BLaER1 treated with 17β-estradiol and CSF1 and Interleukin-3, amounts not matched to agents 10 nM and 100 nM (cell line): ENCODE results near the gene ERBB4.

Source experiments
- H3K27ac ChIP-seq, 11 experiments: shearing (Covaris generic); formaldehyde crosslinking; 2 replicates each; pipeline ENCODE4 v1.8.1; 2022
- H3K27me3 ChIP-seq, 11 experiments: shearing (Covaris generic); formaldehyde crosslinking; 2 replicates each; pipeline ENCODE4 v1.8.1; 2022
- H3K36me3 ChIP-seq, 11 experiments: shearing (Covaris generic); formaldehyde crosslinking; 2 replicates each; pipeline ENCODE4 v1.8.1; 2022
- H3K4me1 ChIP-seq, 10 experiments: shearing (Covaris generic); formaldehyde crosslinking; 2 replicates each; pipeline ENCODE4 v1.8.1; 2022
- H3K4me2 ChIP-seq, 11 experiments: shearing (Covaris generic); formaldehyde crosslinking; 2 replicates each; pipeline ENCODE4 v1.8.1; 2022
- H3K4me3 ChIP-seq, 10 experiments: shearing (Covaris generic); formaldehyde crosslinking; 2 replicates each; pipeline ENCODE4 v1.8.1; 2022
- H3K9ac ChIP-seq, 11 experiments: shearing (Covaris generic); formaldehyde crosslinking; 2 replicates each; pipeline ENCODE4 v1.8.1; 2022
- H3K9me3 ChIP-seq, 11 experiments: shearing (Covaris generic); formaldehyde crosslinking; replicated peaks in 1 of 11; 2 replicates each; pipeline ENCODE4 v1.8.1; 2022
- H4K20me1 ChIP-seq, 11 experiments: shearing (Covaris generic); formaldehyde crosslinking; 2 replicates each; pipeline ENCODE4 v1.8.1; 2022
- Cebpa-rat ChIP-seq, 11 experiments: shearing (Covaris generic); IDR thresholded peaks; 2 replicates each; pipeline ENCODE4 v1.8.1; 2022

The ERBB4 gene

DNA sequence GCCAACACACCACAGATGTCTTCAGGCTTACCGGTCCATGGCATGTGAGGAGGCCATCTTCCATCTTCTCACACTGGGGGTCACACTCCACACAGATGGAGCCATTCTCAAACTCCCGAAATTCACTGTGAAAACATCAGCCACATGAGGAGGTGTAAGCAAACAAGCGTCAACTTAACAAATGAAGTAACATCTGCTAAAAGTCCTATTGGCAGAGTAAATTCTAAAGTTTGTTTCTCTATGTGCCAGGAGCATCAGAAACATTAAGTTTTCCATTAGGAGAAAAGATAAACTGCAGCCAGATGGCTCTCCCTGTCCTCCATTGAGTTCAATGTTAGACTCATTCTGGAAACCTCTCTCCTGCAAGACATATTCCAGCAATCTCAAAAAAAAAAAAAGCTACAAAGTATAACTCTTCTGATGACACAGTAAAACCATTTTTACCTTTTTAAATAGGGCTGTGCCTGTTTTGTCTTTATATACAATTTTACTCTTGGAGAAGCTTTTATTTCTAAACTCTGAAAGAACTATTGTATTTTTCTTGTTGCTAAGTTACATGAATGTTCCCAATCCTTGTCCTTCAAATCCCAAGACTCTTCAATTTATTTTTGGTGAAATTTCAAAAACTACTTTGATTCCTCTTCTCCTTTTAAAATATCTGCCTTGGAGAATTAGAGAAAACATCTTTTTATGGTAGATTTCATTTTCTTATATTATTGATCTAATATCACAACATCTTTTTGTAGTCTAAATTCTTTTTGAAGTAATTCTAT, 865.3 kb downstream of the ERBB4 start:
- no peaks in the 10 kb centered on the region for H3K27me3 ChIP-seq
- no peak overlapping the region for H3K27ac ChIP-seq
- H3K4me1 ChIP-seq = no peaks in the 10 kb centered on the region
- H3K4me3 ChIP-seq = no peak overlapping the region
- H4K20me1 ChIP-seq = no peaks in the 10 kb centered on the region
- no peaks in the 10 kb centered on the region for H3K36me3 ChIP-seq
- no peak overlapping the region for H3K4me2 ChIP-seq
- H3K9me3 ChIP-seq = no peaks in the 10 kb centered on the region
- no peak overlapping the region for H3K9ac ChIP-seq
- TF ChIP-seq Cebpa-rat (IDR thresholded peaks at IDR 0.05) = no peak

DNA sequence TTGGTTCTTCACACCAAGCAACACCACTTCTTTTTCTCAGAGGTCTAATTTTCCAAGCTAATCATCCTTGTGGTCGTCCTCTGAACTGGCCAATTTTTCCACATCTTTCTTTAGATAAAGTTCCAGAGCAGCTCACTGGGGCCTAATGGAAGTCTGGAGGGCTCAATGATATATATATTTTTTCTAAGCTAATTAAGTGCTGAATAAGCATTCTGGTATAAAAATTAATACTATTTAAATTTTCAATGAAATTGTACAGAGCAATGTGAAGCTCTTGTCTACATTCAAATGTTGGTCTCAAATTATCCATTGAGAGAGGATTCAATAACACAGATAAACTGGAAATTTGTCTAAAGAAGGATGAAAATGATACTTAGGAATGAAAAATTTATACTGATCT, 866.6 kb downstream of the ERBB4 start:
- Histone ChIP-seq H4K20me1 (no peaks in the 10 kb centered on the region), H3K36me3 (no peaks in the 10 kb centered on the region), H3K4me2 (no peak overlapping the region), H3K9ac (no peak overlapping the region), H3K27ac (no peak overlapping the region), H3K9me3 (no peaks in the 10 kb centered on the region), H3K4me3 (no peak overlapping the region), H3K4me1 (no peaks in the 10 kb centered on the region), H3K27me3 (no peaks in the 10 kb centered on the region)
- TF ChIP-seq Cebpa-rat (IDR thresholded peaks at IDR 0.05) = no peak

DNA sequence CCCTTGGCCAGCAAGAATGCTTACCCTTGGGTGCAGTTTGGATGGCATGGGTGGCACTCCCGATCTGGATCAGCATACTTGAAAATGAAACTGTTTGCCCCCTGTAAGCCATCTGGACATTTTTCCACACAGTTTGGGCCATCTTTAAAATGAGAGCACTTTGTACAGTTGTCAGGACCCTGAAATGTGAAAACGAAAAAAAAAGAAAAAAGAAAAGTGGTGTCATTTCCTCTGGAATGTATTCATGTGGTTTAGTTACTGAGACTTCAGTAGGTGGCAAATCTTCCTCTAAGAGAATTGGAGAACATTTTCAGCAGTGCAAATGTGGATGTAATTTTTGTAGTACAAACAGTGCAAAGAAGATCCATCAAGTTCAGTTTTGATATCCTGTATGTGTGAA, 873.3 kb downstream of the ERBB4 start:
- Histone ChIP-seq H4K20me1 (no peaks in the 10 kb centered on the region), H3K36me3 (no peaks in the 10 kb centered on the region), H3K9ac (no peak overlapping the region), H3K9me3 (no peaks in the 10 kb centered on the region), H3K4me3 (no peak overlapping the region), H3K4me2 (no peak overlapping the region), H3K4me1 (0 out of 20 replicates have a peak, but pooled peaks cover 0 to 5% (median 0%) of the 10 kb centered on the region in 10 experiments), H3K27ac (no peak overlapping the region), H3K27me3 (no peaks in the 10 kb centered on the region)
- no peak for TF ChIP-seq Cebpa-rat (IDR thresholded peaks at IDR 0.05)

DNA sequence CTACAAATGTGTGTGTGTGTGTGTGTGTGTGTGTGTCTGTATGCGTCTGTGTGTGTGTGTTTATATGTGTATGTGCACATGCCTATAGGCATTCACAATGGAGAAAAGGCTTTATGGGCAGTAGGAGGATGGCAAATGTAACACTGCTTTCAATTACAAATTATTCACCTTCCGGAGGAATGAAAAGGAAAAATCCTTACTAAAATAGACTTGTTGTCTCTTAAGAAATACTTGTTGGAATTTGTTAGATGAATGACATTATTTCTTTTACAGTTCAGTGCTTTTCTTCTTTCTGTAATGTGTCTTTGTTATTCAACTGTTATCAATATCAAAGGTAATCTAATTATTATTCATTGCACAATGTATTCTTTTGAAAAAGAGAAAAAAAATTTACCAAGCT, 874.3 kb downstream of the ERBB4 start:
- no peak overlapping the region for H3K9ac ChIP-seq
- TF ChIP-seq Cebpa-rat (IDR thresholded peaks at IDR 0.05) = no peak

DNA sequence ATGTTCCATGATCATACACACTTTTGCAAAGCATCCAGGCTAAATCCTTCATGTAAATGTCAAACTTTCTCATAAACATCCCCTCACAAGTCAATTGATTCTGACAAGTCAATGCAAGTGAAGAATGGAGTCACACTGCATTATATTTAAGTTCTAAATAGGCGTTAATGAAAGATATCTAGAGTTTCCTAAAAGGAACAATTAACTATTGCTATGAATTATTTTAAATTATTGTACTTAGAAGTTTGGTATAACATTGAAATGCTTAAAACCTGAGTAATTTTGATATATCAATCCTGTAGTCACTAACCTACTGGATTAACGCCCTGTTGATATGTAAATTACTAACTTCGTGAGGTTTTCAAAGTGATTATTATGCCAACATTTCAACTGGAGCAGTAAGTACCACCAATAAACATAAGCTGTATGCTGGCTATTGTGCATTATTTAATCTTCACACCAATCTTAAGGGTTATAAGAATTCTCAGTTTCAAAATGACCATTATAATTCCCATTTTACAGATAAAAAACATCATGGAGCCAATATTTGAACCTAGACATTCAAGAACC, 884.3 kb downstream of the ERBB4 start:
- H3K4me1 ChIP-seq = no peaks in the 10 kb centered on the region
- no peaks in the 10 kb centered on the region for H3K36me3 ChIP-seq
- H3K9me3 ChIP-seq = no peaks in the 10 kb centered on the region
- H3K9ac ChIP-seq = no peak overlapping the region
- H4K20me1 ChIP-seq = no peaks in the 10 kb centered on the region
- no peak overlapping the region for H3K4me2 ChIP-seq
- H3K4me3 ChIP-seq = no peak overlapping the region
- no peaks in the 10 kb centered on the region for H3K27me3 ChIP-seq
- no peak for TF ChIP-seq Cebpa-rat (IDR thresholded peaks at IDR 0.05)
- H3K27ac ChIP-seq = no peak overlapping the region

More for the DNA sequence above, 874.3 kb downstream of the ERBB4 start:
- H3K36me3 ChIP-seq = no peaks in the 10 kb centered on the region
- H3K9me3 ChIP-seq = no peaks in the 10 kb centered on the region
- H3K4me2 ChIP-seq = no peak overlapping the region
- H3K4me3 ChIP-seq = no peak overlapping the region
- H3K27me3 ChIP-seq = no peaks in the 10 kb centered on the region
- 0 out of 20 replicates have a peak, but pooled peaks cover 0 to 5% (median 0%) of the 10 kb centered on the region in 10 experiments for H3K4me1 ChIP-seq
- H4K20me1 ChIP-seq = no peaks in the 10 kb centered on the region
- H3K27ac ChIP-seq = no peak overlapping the region

DNA sequence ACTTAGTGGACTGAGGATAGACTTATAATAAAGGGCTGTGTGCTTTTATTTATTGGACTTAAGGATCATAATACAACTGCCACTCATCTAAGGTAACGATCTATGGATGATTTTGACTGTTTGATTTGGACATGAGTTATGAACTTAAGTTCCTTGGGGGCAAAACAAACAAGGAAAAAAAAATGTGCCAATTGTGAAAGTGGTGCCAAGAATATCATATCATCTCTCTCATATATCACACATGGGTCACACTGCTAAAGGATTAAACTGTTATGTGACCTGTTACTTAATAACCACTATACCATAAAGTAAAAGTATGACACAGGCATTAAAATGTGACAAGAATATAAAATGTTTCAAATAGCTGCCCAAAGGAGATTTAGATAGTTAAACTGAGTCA, 886.3 kb downstream of the ERBB4 start:
- H3K4me2 ChIP-seq = no peak overlapping the region
- no peaks in the 10 kb centered on the region for H3K4me1 ChIP-seq
- no peak overlapping the region for H3K9ac ChIP-seq

DNA sequence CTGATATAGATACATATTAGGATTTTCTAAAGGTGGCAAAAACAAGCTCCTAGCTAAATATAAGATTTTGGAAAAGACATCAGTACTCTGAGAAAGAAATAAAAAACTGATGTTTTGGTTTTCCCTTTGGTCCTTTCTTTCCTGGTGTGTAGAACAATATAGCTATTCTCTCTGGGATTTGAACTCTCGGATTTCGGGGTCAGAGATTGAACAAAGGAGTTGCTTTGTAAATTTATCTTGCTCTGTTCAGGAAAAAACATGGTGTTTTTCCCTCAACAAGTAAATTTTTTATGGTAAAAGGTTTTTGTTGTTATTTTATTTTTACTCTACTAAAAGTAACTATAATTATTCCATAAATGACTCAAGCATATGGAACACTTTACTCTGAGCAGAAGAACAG, 889.3 kb downstream of the ERBB4 start:
- no peaks in the 10 kb centered on the region for H3K4me1 ChIP-seq
- no peak overlapping the region for H3K9ac ChIP-seq
- H3K4me2 ChIP-seq = no peak overlapping the region
- no peaks in the 10 kb centered on the region for H3K27me3 ChIP-seq
- H3K36me3 ChIP-seq = no peaks in the 10 kb centered on the region
- H4K20me1 ChIP-seq = no peaks in the 10 kb centered on the region
- TF ChIP-seq Cebpa-rat (IDR thresholded peaks at IDR 0.05) = no peak
- H3K4me3 ChIP-seq = no peak overlapping the region
- no peak overlapping the region for H3K27ac ChIP-seq
- no peaks in the 10 kb centered on the region for H3K9me3 ChIP-seq

More for the DNA sequence above, 886.3 kb downstream of the ERBB4 start:
- Histone ChIP-seq H3K9me3 (no peaks in the 10 kb centered on the region), H4K20me1 (no peaks in the 10 kb centered on the region), H3K4me3 (no peak overlapping the region), H3K27ac (no peak overlapping the region), H3K36me3 (no peaks in the 10 kb centered on the region), H3K27me3 (no peaks in the 10 kb centered on the region)
- TF ChIP-seq Cebpa-rat (IDR thresholded peaks at IDR 0.05) = no peak

DNA sequence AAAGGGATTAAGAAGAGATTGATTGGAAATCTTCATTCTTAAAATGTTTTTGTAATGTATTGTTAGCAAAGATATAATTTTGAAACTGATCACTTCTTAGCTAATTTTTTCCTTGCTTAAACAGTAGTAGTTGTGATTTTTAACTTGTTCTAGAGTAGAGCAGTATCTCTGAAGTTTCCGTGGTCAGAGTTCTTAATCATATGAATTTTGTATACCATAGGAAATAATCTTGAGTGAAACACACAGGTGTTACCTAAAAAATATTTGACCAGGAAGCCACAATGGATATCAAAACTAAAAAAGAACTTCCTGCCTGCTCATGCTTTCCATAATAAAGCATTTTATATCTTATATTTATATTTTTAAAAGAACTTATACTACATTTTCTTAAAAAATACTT, 907.1 kb downstream of the ERBB4 start:
- no peak for TF ChIP-seq Cebpa-rat (IDR thresholded peaks at IDR 0.05)
- Histone ChIP-seq H3K4me2 (no peak overlapping the region), H3K4me1 (no peaks in the 10 kb centered on the region), H3K27me3 (no peaks in the 10 kb centered on the region), H3K9ac (no peak overlapping the region), H3K9me3 (peaks cover 0 to 5% (median 0%) of the 10 kb centered on the region in 11 experiments; a peak in 3 of 22 replicates), H3K27ac (no peak overlapping the region), H4K20me1 (no peaks in the 10 kb centered on the region), H3K4me3 (no peak overlapping the region), H3K36me3 (no peaks in the 10 kb centered on the region)

DNA sequence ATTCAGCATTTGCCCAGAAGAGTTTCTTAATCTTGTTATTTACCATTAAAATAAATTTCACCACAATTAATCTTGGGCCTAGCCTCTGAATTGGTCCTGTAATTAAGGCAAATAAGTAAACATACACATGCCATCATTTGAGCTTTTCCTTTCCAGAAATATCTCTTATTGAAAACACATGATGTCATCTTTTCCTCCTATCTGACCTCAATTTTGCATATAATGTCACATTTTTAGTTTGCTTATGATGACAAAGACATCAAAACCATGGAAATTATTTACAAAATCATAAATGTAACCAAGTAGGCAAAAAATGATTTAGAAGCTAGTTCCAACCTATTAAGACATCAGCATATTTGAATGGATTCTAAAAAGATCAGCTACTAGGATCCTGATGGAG, 915.5 kb downstream of the ERBB4 start:
- Histone ChIP-seq H3K9ac (no peak overlapping the region), H3K4me1 (no peaks in the 10 kb centered on the region), H3K27ac (no peak overlapping the region), H3K4me3 (no peak overlapping the region), H3K36me3 (no peaks in the 10 kb centered on the region), H3K4me2 (no peak overlapping the region), H4K20me1 (no peaks in the 10 kb centered on the region), H3K9me3 (no peaks in the 10 kb centered on the region), H3K27me3 (no peaks in the 10 kb centered on the region)
- TF ChIP-seq Cebpa-rat (IDR thresholded peaks at IDR 0.05) = no peak

DNA sequence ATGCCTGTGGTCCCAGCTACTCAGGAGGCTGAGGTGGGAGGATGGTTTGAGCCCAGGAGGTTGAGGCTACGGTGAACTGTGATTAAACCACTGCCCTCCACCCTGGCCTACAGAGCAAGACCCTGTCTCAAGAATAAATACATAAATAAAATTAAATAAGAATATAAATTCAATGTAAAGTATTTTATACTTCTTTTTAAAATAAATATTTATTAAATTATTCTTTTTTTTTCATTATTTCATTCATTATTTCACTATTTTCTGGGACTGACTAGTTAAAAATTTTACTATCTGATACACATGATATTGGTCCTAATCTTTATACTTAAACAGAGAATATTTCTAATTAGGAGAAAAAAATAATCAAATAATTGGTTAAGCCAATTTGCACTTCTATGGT, 917.6 kb downstream of the ERBB4 start:
- H3K9ac ChIP-seq = no peak overlapping the region
- H3K27me3 ChIP-seq = no peaks in the 10 kb centered on the region
- no peaks in the 10 kb centered on the region for H4K20me1 ChIP-seq
- no peaks in the 10 kb centered on the region for H3K9me3 ChIP-seq
- H3K36me3 ChIP-seq = no peaks in the 10 kb centered on the region
- H3K4me2 ChIP-seq = no peak overlapping the region
- TF ChIP-seq Cebpa-rat (IDR thresholded peaks at IDR 0.05) = no peak
- no peaks in the 10 kb centered on the region for H3K4me1 ChIP-seq
- H3K27ac ChIP-seq = no peak overlapping the region
- no peak overlapping the region for H3K4me3 ChIP-seq
